Thoracic aorta (tissue), 2 donors: Measurements from ENCODE around the gene CHPT1. TPM values are rescaled to one million over a fixed set of nuclear protein-coding genes. Genes with fewer than 3 reads are reported as not detected.

ENCODE experiments used
- ATAC-seq: fragments of 150-250 bp; one replicate; pipeline ENCODE4 v1.8.0; 2017; ENCODE audit warnings: low read depth; ENCODE audit not compliant: insufficient number of reproducible peaks, low FRiP score
- DNase-seq: peaks from one replicate; pipeline ENCODE4 v3.0.0-alpha.2; 2020; ENCODE audit warnings: low spot score
- H3K27ac ChIP-seq, 2 donors: fragments of 200-600 bp; sonication (generic); 1 replicate in 1 of 2; 2 replicates in 1 of 2; pipeline ENCODE4 v1.5.1; 2016; ENCODE audit warnings: mild to moderate bottlenecking in 2 of 2, moderate library complexity in 2 of 2
- H3K27me3 ChIP-seq: fragments of 200-600 bp; sonication (generic); replicated peaks from 2 replicates; pipeline ENCODE4 v1.6.0; 2016; ENCODE audit warnings: mild to moderate bottlenecking; ENCODE audit not compliant: insufficient read depth
- H3K36me3 ChIP-seq: fragments of 200-600 bp; sonication (generic); one replicate; pipeline ENCODE4 v1.5.1; 2016
- H3K4me1 ChIP-seq, 2 donors: fragments of 200-600 bp; sonication (generic); 1 replicate in 1 of 2; 2 replicates in 1 of 2; pipeline versions ENCODE4 v1.5.1 to v1.6.0; 2016; ENCODE audit warnings: low read depth in 2 of 2, mild to moderate bottlenecking in 1 of 2; ENCODE audit not compliant: control insufficient read depth in 1 of 2
- H3K4me3 ChIP-seq: fragments of 200-600 bp; sonication (generic); 2 replicates; pipeline ENCODE4 v1.5.1; 2016; ENCODE audit warnings: mild to moderate bottlenecking
- H3K9me3 ChIP-seq: fragments of 200-600 bp; sonication (generic); 2 replicates; pipeline ENCODE4 v1.5.1; 2016
- total RNA-seq, 2 donors: library from RNA; depleted of rRNA; stranded (reverse); fragments of >200 nt; gene quantifications; one replicate each; pipeline versions ENCODE4 v1.1.0 to v1.2.3, GENCODE V29; 2016
- TF ChIP-seq, protein P1 (sequence below): fragments of 200-600 bp; sonication (generic); IDR thresholded peaks from one replicate; pipeline ENCODE4 v1.5.1; 2019; ENCODE audit warnings: antibody characterized with exemption

Gene CHPT1
- total RNA-seq, 2 donors from 2014 or later, result 47.6 to 64.2 TPM

DNA sequence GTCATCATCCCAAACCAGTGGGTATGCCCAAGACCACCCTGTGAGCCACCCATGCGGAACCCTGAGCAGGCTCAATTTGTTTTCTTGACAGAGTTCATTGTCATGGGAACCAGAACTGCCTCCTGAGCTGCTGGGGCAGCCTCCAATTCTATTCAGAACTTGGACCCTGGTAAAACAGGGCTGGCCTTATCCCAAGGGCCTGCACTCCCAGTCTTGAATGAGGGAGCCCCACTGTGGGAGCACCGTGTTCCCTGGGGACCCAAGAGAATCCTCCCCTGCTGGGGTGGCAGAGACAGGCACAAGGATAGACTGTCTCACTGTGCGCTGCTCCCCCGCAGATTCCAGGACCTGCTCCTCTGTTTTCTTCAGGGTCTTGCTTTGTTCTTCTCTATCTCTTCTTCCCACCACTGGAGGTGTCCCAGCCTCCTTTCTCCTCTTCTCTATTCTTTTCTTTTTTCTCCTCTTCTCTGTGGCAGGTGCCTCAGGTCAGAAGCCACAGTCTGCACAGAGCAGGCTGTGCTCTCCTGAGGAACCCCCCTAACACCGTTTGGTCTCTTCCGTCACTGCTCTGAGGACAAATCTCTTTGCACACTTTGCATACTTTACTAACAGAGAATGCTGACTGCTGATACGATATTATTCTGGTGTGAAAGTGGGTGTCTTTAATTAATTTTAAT, 31.2 kb upstream of the CHPT1 start:
- Histone ChIP-seq H3K27me3 (no peaks in the 10 kb centered on the region), H3K36me3 (no peaks in the 10 kb centered on the region), H3K9me3 (no peaks in the 10 kb centered on the region), H3K27ac (no peak overlapping the region), H3K4me3 (no peak overlapping the region), H3K4me1 (no peaks in the 10 kb centered on the region)
- TF ChIP-seq, protein P1, sequence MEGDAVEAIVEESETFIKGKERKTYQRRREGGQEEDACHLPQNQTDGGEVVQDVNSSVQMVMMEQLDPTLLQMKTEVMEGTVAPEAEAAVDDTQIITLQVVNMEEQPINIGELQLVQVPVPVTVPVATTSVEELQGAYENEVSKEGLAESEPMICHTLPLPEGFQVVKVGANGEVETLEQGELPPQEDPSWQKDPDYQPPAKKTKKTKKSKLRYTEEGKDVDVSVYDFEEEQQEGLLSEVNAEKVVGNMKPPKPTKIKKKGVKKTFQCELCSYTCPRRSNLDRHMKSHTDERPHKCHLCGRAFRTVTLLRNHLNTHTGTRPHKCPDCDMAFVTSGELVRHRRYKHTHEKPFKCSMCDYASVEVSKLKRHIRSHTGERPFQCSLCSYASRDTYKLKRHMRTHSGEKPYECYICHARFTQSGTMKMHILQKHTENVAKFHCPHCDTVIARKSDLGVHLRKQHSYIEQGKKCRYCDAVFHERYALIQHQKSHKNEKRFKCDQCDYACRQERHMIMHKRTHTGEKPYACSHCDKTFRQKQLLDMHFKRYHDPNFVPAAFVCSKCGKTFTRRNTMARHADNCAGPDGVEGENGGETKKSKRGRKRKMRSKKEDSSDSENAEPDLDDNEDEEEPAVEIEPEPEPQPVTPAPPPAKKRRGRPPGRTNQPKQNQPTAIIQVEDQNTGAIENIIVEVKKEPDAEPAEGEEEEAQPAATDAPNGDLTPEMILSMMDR, result no peak
- no peak for DNase-seq
- no peak for ATAC-seq

DNA sequence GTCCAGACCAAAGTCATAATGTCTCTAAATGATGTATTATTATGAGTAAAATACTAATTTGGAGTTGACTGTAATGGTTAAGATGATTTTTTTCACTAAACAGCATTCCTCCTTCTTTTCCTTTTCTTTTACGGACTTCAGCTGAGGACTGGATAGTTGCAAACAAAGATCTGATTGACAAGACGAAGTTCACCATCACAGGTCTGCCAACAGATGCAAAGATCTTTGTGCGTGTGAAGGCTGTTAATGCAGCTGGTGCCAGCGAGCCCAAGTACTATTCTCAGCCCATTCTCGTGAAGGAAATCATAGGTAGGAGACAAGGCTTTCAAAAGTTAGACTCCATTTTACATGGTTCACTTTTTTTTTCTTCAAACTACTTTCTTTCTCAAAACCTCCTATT, 29.8 kb upstream of the CHPT1 start:
- ATAC-seq, result no peak
- Histone ChIP-seq H3K36me3 (no peaks in the 10 kb centered on the region), H3K4me3 (no peak overlapping the region), H3K27me3 (no peaks in the 10 kb centered on the region), H3K27ac (no peak overlapping the region), H3K4me1 (no peaks in the 10 kb centered on the region), H3K9me3 (no peaks in the 10 kb centered on the region)
- TF ChIP-seq, protein P1, result no peak
- DNase-seq, result no peak

DNA sequence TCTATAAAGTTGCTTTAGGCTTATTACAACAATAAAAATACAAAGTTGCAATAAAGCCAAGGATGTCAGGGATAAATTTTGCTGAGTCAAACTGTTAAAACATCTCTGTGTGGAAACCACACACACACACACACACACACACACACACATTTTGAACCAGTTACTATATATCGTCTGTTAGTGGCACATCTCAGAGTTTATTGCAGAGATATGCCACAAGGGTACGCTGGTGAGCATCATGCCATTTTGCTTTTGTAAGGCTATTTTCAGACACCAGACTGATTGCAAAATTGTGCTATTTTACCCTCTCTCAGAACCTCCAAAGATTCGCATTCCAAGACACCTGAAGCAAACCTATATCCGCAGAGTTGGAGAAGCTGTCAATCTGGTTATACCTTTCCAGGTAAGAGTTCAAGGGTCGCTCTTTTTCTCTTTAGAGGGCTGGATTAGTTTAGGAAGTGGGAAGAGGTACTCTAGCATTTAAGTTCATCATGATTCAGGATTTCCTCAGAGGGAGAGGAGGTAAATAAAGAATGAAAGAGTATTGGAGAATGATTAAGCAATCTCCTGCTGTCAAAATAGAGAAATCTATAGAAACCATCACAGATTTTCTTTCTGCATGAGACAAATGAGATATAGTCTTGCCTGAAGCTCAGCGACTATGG, 27.3 kb upstream of the CHPT1 start:
- no peaks in the 10 kb centered on the region for H3K9me3 ChIP-seq
- no peaks in the 10 kb centered on the region for H3K4me1 ChIP-seq
- no peak overlapping the region for H3K4me3 ChIP-seq
- no peaks in the 10 kb centered on the region for H3K27me3 ChIP-seq
- no peak overlapping the region for H3K27ac ChIP-seq
- H3K36me3 ChIP-seq, result no peaks in the 10 kb centered on the region
- ATAC-seq (no peak), DNase-seq (no peak)
- TF ChIP-seq, protein P1, result peak; percentile 43

DNA sequence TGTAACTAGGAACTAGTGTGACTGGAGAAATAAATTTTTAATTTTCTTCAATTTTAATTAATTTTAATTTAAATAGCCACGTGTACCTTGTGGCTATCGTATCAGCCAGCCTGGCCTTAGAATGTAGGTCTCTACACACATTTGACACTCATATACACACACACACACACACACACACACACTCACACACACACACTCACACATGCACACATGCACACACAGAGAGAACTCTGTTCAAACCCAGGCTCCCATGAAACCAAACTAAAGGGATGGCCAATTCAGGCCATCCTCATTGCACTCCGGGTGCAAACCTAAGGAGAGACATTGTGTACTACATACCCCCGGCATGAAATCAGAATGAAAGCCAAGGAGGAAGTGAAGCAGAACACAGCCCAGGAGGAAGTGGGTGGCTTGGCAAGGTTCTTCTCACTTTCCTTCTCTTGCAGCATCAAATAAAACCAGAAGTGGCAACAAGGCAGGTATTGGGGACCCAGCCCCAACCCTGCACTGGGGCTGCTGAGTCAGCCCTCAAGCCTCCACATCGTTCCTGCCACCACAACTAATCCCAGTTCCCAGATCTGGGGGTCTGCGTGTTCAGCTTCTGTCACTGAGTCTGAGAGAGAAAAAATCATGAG, 26.2 kb upstream of the CHPT1 start:
- H3K4me1 ChIP-seq, result no peaks in the 10 kb centered on the region
- H3K4me3 ChIP-seq, result no peak overlapping the region
- no peak overlapping the region for H3K27ac ChIP-seq
- no peaks in the 10 kb centered on the region for H3K27me3 ChIP-seq
- no peaks in the 10 kb centered on the region for H3K9me3 ChIP-seq
- ATAC-seq, result no peak
- no peak for DNase-seq
- TF ChIP-seq, protein P1, result no peak
- H3K36me3 ChIP-seq, result no peaks in the 10 kb centered on the region

DNA sequence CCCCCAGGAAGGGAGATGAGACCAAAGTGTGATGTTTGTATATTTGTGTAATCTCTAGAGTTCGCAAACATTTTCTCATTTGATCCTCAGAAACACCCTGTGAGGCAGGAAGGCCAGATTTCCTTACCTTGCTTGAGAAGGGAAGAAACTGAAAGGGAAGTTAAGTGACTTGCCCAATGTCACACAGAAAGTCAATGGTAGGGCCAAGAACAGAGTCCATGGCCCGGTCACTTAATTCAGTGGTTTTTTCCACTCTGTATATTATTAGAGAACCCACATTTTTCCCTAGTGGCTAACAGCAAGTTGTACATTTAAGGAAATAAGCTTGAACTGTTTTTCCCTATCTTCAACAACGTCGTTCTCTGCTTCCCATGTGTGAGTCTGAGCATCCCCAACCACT, 25.6 kb upstream of the CHPT1 start:
- Histone ChIP-seq H3K27ac (no peak overlapping the region), H3K4me3 (no peak overlapping the region), H3K36me3 (no peaks in the 10 kb centered on the region), H3K27me3 (no peaks in the 10 kb centered on the region), H3K4me1 (no peaks in the 10 kb centered on the region), H3K9me3 (no peaks in the 10 kb centered on the region)
- ATAC-seq (no peak), DNase-seq (no peak)
- TF ChIP-seq, protein P1, result no peak
